SU-DHL-6 (cell line): Measurements from ENCODE around the gene GRB10.

Source experiments
- H2AFZ ChIP-seq: fragments of 200-600 bp; sonication (generic); 2 replicates; pipeline ENCODE4 v1.6.1; 2014; ENCODE audit warnings: low read depth, mild to moderate bottlenecking, moderate library complexity, mixed read lengths, antibody characterized with exemption, low read length; ENCODE audit not compliant: severe bottlenecking
- H3F3A ChIP-seq: fragments of 200-600 bp; shearing (Covaris generic); 2 replicates; pipeline ENCODE4 v1.6.0; 2016; ENCODE audit warnings: antibody characterized with exemption, mild to moderate bottlenecking; ENCODE audit not compliant: insufficient read depth
- H3K27ac ChIP-seq: fragments of 200-600 bp; sonication (generic); 2 replicates; pipeline ENCODE4 v1.5.1; 2016; ENCODE audit warnings: low read depth, mild to moderate bottlenecking, low read length, moderate library complexity, mixed read lengths
- H3K27me3 ChIP-seq: fragments of 200-600 bp; sonication (generic), shearing (Covaris generic); 2 replicates; pipeline ENCODE4 v1.6.0; 2014; ENCODE audit warnings: mild to moderate bottlenecking, low read length
- H3K36me3 ChIP-seq: fragments of 200-600 bp; sonication (generic); 2 replicates; pipeline ENCODE4 v1.6.1; 2014; ENCODE audit warnings: mild to moderate bottlenecking, low read length, mixed read lengths
- H3K4me2 ChIP-seq: fragments of 300-600, 200-600 bp; shearing (Covaris generic), sonication (generic); 2 replicates; pipeline ENCODE4 v1.6.0; 2014; ENCODE audit warnings: low read length, low read depth, mild to moderate bottlenecking; ENCODE audit not compliant: poor library complexity, severe bottlenecking
- H3K4me3 ChIP-seq: fragments of 200-600 bp; sonication (generic); 2 replicates; pipeline ENCODE4 v1.5.1; 2014; ENCODE audit warnings: antibody characterized with exemption, low read length, mild to moderate bottlenecking, mixed read lengths; ENCODE audit not compliant: insufficient read depth, poor library complexity, severe bottlenecking
- H3K79me2 ChIP-seq: fragments of 200-600 bp; sonication (generic); 2 replicates; pipeline ENCODE4 v1.6.1; 2014; ENCODE audit warnings: mild to moderate bottlenecking, low read length, moderate library complexity; ENCODE audit not compliant: insufficient read depth
- H3K9ac ChIP-seq: fragments of 200-600 bp; sonication (generic); 2 replicates; pipeline ENCODE4 v1.7.0; 2014; ENCODE audit warnings: mild to moderate bottlenecking, low read length
- H3K9me2 ChIP-seq: fragments of 200-600 bp; sonication (generic); replicated peaks from 2 replicates; pipeline ENCODE4 v1.6.1; 2014; ENCODE audit warnings: low read length; ENCODE audit not compliant: insufficient read depth
- H3K9me3 ChIP-seq: fragments of 200-600 bp; sonication (generic); 2 replicates; pipeline ENCODE4 v1.6.1; 2014; ENCODE audit warnings: low read length, mixed read lengths; ENCODE audit not compliant: insufficient read depth
- H4K20me1 ChIP-seq: fragments of 200-600 bp; sonication (generic); 2 replicates; pipeline ENCODE4 v1.6.1; 2014; ENCODE audit warnings: low read depth, mild to moderate bottlenecking, antibody characterized with exemption, low read length, moderate library complexity, mixed read lengths
- EZH2phosphoT487 ChIP-seq: fragments of 200-600 bp; sonication (generic), shearing (Covaris generic); conservative IDR thresholded peaks from 2 replicates; pipeline ENCODE4 v1.6.1; 2018; ENCODE audit warnings: mild to moderate bottlenecking, antibody characterized with exemption, low read length, moderate library complexity, mixed read lengths
- TF ChIP-seq, protein P1 (sequence below): fragments of 200-600 bp; sonication (generic); IDR thresholded peaks from one replicate; pipeline ENCODE4 v1.5.1; 2017; ENCODE audit warnings: antibody characterized with exemption, mild to moderate bottlenecking, low read length, moderate library complexity; ENCODE audit not compliant: insufficient read depth, poor library complexity, severe bottlenecking

The GRB10 gene

DNA sequence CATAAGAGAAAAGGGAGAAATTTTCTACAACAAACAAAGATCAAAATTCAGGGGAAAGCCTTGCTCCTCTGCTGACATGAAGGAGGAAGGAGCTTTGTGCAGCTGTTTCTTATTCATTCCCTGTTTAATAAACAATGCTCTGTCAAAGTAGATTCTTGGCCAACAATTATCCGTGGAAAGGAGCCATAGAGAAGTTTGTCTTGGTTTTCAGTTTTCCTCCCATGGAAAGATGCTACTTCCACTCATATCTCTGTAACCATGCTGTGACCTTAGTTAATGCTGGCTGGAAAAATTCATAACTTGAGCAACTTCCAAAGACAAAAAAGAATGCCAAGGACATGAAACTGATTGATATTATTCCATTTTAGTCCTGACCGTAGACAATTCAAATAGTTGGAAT, 225.6 kb downstream of the GRB10 start:
- Histone ChIP-seq H3F3A (no peaks in the 10 kb centered on the region), H3K27me3 (no peaks in the 10 kb centered on the region), H3K4me3 (no peak overlapping the region), H3K9me3 (no peaks in the 10 kb centered on the region), H3K36me3 (no peaks in the 10 kb centered on the region), H3K27ac (no peak overlapping the region), H3K9me2 (no peaks in the 10 kb centered on the region), H3K79me2 (no peaks in the 10 kb centered on the region), H2AFZ (no peak overlapping the region), H3K4me2 (no peak overlapping the region), H4K20me1 (no peaks in the 10 kb centered on the region), H3K9ac (no peak overlapping the region)
- TF ChIP-seq, protein P1, sequence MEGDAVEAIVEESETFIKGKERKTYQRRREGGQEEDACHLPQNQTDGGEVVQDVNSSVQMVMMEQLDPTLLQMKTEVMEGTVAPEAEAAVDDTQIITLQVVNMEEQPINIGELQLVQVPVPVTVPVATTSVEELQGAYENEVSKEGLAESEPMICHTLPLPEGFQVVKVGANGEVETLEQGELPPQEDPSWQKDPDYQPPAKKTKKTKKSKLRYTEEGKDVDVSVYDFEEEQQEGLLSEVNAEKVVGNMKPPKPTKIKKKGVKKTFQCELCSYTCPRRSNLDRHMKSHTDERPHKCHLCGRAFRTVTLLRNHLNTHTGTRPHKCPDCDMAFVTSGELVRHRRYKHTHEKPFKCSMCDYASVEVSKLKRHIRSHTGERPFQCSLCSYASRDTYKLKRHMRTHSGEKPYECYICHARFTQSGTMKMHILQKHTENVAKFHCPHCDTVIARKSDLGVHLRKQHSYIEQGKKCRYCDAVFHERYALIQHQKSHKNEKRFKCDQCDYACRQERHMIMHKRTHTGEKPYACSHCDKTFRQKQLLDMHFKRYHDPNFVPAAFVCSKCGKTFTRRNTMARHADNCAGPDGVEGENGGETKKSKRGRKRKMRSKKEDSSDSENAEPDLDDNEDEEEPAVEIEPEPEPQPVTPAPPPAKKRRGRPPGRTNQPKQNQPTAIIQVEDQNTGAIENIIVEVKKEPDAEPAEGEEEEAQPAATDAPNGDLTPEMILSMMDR, result no peak
- TF ChIP-seq EZH2phosphoT487, result no peak

DNA sequence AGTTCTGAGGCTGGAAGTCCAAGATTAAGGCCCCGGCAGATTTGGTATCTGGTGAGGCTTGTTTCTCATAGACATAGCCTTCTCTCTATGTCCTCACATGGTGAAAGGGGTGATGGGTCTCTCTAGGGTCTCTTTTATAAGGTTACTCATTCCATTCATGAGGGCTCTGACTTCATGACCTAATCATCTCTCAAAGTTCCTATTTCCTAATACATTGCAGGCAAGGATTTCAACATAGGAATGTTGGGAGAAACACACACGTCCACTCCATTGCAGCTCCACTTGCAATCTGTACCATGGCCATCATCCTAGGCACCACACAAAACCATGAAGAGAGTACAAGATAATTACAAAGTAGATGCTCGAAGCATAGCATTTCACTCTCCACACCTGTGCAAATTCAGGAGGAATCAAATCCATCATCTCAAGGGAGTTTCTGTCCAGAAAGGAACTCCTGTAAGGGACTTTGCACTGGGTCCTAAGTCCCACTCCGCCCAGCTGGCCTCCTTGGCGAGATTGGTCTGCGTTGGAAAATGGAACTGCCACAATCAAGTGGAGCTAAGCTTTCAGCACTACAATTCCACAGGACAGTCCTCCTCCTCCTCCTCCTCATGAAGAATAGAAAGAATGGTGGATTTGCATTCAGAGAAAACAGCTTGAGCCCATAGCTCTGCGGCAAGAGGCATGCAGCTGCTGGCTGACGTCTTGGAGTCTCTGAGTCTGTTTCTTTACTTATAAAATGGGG, 226.3 kb downstream of the GRB10 start:
- no peak overlapping the region for H3K4me2 ChIP-seq
- H3K36me3 ChIP-seq, result no peaks in the 10 kb centered on the region
- no peaks in the 10 kb centered on the region for H3K27me3 ChIP-seq
- H3F3A ChIP-seq, result no peaks in the 10 kb centered on the region
- H2AFZ ChIP-seq, result no peak overlapping the region
- H3K79me2 ChIP-seq, result no peaks in the 10 kb centered on the region
- no peaks in the 10 kb centered on the region for H3K9me2 ChIP-seq
- H3K27ac ChIP-seq, result no peak overlapping the region
- H3K9me3 ChIP-seq, result no peaks in the 10 kb centered on the region
- H3K4me3 ChIP-seq, result no peak overlapping the region
- TF ChIP-seq, protein P1, result no peak
- no peak for TF ChIP-seq EZH2phosphoT487
- H4K20me1 ChIP-seq, result no peaks in the 10 kb centered on the region
- H3K9ac ChIP-seq, result no peak overlapping the region

DNA sequence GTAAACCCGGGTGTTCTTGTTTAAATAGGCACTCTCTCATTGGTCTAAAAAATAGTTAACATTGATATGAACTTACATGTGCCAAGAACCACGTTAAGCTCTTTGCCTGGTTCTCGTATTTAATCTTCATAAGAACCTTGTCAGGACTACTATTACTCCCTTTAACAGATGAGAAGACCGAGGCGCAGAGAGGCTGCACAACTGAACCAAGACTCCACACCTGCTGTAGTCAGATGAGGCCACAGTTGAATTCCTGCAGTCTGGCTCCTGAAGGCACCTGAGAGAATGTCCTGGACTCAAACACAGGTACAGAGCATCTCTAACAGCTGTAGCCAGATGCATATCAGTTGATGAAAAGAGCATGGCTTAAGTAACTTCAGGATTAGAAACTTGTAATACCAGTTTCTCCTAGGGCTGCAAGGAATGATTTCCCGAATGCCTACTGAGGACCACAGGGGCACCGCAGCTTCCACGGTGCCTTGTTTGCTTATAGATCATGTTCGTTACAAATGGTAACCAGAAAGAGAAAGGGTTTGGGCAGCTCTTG, 227.0 kb downstream of the GRB10 start:
- no peak overlapping the region for H2AFZ ChIP-seq
- no peak overlapping the region for H3K27ac ChIP-seq
- no peak for TF ChIP-seq EZH2phosphoT487
- H3K9ac ChIP-seq, result no peak overlapping the region
- no peaks in the 10 kb centered on the region for H4K20me1 ChIP-seq
- no peaks in the 10 kb centered on the region for H3K27me3 ChIP-seq
- no peak overlapping the region for H3K4me3 ChIP-seq
- H3K9me2 ChIP-seq, result no peaks in the 10 kb centered on the region
- H3K9me3 ChIP-seq, result no peaks in the 10 kb centered on the region
- no peaks in the 10 kb centered on the region for H3F3A ChIP-seq
- no peak overlapping the region for H3K4me2 ChIP-seq
- no peaks in the 10 kb centered on the region for H3K79me2 ChIP-seq
- no peaks in the 10 kb centered on the region for H3K36me3 ChIP-seq
